DOHH2 (cell line): ENCODE measurements around the gene ATG16L1.

Experiments used
- CTCF ChIP-seq: fragments of 200-600 bp; sonication (generic); IDR thresholded peaks from one replicate; pipeline ENCODE4 v1.5.1; 2014; ENCODE audit warnings: antibody characterized with exemption, mild to moderate bottlenecking, low read depth, low read length; ENCODE audit not compliant: poor library complexity, severe bottlenecking
- EZH2phosphoT487 ChIP-seq: fragments of 200-600 bp; sonication (generic); IDR thresholded peaks from 2 replicates; pipeline ENCODE4 v1.6.1; 2017; ENCODE audit warnings: borderline replicate concordance, mild to moderate bottlenecking, antibody characterized with exemption, low read length, moderate library complexity, mixed read lengths

- TF ChIP-seq CTCF (no peak), EZH2phosphoT487 (no peak)
Observed at GRCh38 chr2:233271693-233272092, 20.2 kb downstream of the ATG16L1 start.
